Mesenteric fat pad (tissue), 1 donor: ENCODE results near the gene TACO1. TPM values are rescaled to one million over a fixed set of nuclear protein-coding genes. Genes with fewer than 3 reads are reported as not detected.

Source experiments
- DNase-seq: peaks from one replicate; pipeline ENCODE4 v3.0.0-alpha.2; 2020; ENCODE audit warnings: low spot score
- total RNA-seq: library from RNA; stranded (reverse); fragmentation: NEBNext Ultra II Directional; extraction: Animal tissue kit (Norgen Biotek cat#: 25700); gene quantifications from one replicate; pipeline ENCODE4 v1.2.1, GENCODE V29; 2021
- donor health status: DM: yes; HTN: yes; CAD: no.

The TACO1 gene
- total RNA-seq, 1 donor from 2014 or later = 17.1 TPM

- no peak for DNase-seq
Observed at GRCh38 chr17:63598281-63598680, 2.4 kb upstream of the TACO1 start.

- no peak for DNase-seq
Observed at GRCh38 chr17:63601439-63602371, 1.0 kb downstream of the TACO1 start.

GRCh38 chr17:63609816-63610573 is 9.3 kb downstream of the TACO1 start:
- no peak for DNase-seq

GRCh38 chr17:63610854-63611253 is 10.2 kb downstream of the TACO1 start:
- DNase-seq = no peak

GRCh38 chr17:63611354-63611753 is 10.7 kb downstream of the TACO1 start:
- DNase-seq = no peak

- DNase-seq = no peak
Observed at GRCh38 chr17:63613663-63614062, 13.0 kb downstream of the TACO1 start.

- DNase-seq = no peak
Observed at GRCh38 chr17:63621229-63621683, 20.6 kb downstream of the TACO1 start.

DNA sequence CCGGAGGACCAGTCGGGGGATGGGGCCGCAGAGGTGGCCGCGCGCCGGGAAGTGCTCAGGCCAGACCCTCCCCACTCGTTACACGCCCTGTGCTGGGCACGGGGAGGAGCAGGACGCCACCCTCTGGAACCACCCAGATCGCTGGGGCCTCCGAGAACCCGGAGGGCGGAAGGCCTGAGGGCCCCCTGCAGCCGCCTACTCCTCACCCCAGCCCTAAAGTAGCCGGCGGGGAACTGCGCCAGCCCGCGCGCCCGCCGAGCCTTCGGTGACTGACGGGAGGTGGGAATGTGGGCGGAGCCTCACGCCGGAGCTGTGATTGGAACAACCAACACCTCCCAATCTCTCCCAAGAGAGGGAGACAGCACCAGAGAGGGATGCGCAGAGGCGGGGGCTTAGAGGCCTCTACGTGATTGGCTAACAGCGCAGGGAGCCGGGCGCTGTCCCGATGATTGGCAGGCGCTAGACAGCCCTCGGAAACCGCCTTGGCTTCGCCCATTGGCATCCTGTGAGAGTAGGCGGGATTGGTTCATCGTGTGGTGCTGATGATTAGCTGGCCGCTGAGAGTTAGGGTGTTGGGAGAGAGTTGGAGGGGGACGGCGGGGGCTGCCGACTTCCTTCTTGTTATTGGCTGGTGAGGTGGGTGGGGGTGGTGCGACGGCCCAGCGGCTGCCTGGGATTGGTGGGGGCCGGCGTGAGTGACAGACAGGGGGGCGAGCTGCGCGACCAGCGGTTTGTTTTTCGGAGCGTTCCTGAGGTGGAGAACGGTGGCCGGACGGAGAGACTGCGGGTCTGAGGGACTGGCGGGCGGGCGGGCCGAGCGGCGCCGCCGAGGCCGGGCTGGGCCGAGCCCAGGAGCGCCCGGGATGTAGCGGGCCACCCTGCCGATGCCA is 21.2 kb downstream of the TACO1 start, which contains the start of gene MAP3K3:
TSS of gene MAP3K3 (plus strand) at position 734 of the 890 bp plus-strand sequence. CDS start 343 bp downstream, outside the sequence.
- DNase-seq = peak; percentile 99

- DNase-seq = peak; percentile 93
Observed at GRCh38 chr17:63622574-63623390, 22.1 kb downstream of the TACO1 start.

DNA sequence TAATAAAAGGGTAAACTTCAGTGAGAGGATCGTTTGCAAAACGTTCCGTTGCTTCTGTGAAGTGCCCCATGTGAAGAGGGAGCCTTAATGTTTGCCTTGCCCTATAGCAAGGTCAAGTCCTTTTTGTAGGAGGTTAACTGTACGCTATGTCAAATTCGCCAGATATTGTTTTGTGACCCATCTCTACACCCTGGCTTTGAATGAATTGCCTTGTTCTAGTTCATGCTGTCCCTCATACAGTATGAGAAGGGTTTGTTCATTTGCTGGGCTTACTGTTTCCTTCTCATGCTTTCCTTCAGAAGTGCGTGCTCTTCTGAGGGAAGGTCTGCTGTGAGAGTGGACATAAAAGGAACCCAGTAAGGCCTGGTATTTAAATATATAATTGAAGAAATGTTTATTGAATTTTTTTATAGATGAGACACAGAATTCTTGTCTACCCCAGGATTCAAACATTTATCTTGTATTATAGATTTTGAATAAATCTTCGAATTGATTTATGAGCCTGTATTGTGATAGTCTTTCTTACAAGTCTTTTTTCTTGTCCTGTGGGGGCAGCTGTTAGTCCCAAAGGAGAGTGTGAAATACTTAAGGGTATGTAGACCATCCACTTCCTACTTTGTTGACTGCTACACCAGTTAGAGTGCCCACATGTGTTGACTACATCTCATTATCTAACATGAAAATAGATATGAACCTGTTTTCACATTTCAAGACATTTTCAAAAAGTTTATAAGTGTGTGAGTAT is 23.3 kb downstream of the TACO1 start:
- no peak for DNase-seq

DNA sequence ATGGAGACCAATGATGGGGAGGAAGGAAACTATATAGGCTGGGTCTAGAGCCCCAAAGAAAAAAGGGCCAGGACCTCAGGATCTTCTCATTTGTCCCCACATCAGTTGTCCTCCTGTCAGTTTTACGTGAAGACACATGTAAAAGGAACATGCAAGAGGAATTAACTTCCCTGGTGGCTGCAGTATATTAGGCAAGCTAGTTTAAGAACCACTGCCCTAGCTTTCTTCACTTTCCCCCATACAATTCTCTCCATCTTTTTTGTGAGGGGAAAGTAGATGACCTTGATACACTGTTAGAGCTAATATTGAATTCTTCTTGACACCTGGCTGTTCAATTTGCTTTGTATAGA is 23.8 kb downstream of the TACO1 start:
- no peak for DNase-seq

- no peak for DNase-seq
Observed at GRCh38 chr17:63626551-63627180, 26.0 kb downstream of the TACO1 start.

- DNase-seq = no peak
Observed at GRCh38 chr17:63629627-63630026, 28.9 kb downstream of the TACO1 start.

DNA sequence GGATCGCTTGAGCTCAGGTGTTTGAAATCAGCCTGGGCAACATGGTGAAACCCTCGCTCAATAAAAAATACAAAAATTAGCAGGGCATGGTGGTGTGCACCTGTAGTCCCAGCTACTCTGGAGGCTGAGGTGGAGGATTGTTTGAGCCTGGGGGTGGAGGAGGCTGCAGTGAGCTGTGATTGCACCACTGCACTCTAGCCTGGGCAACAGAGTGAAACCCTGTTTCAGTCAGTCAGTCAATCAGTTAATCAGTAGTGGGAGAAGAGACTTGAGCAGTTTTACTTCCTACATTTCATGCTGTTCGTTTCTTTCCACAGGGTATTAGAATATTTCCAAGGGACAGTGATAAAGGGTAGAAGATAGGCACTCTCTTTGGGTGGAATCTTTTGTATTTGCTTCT is 30.4 kb downstream of the TACO1 start:
- DNase-seq = no peak

- no peak for DNase-seq
Observed at GRCh38 chr17:63631626-63632025, 30.9 kb downstream of the TACO1 start.

- DNase-seq = no peak
Observed at GRCh38 chr17:63633742-63634141, 33.0 kb downstream of the TACO1 start.

DNA sequence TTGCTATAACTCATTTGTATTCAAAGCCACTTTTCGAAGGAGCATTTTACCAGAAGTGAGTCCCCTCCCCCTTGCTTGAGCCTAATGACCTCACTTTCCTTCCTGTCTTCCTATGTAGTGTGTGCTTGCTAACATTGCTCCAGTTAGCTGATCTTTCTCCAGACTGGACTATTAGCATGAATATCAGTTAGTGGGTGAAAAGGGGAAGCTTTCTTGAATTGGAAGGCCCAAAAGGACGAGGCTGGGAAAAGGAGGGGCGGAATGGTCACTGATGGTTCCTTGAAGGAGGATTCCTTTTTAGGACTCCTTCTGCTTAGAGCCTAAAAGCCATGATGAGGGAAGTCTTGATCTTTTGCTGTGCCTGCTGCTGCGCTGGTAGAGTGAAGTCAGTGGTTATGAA is 33.5 kb downstream of the TACO1 start:
- DNase-seq = no peak

- no peak for DNase-seq
Observed at GRCh38 chr17:63634816-63635215, 34.1 kb downstream of the TACO1 start.

DNA sequence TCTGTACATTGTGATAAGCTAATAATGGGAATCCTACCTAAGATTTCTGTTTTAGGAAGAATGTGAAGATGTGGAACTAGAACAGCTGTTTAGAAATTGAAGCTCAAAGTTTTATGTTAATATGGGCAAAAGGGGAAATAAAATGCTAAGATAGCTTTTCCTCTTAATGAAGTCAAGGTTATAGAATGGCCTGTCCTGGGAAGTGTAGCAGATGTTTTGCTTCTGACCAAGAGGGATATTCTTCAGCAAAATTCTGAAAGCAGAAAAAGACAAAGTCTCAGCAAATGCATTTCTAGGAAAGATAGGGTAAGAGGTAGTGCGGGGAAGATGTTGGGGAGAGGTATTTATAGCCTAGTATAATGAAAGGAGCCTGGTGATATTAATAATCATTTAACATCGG is 34.6 kb downstream of the TACO1 start:
- DNase-seq = no peak
